CD8-positive, alpha-beta memory T cell (primary cell): Measurements from ENCODE around the gene ITPR2. TPM values are rescaled to one million over a fixed set of nuclear protein-coding genes. Genes with fewer than 3 reads are reported as not detected.

Experiments used
- CTCF ChIA-PET: fragments of 350-600 bp; sonication (Branson Sonifier 250); formaldehyde crosslinking; loops from one replicate; lab custom pipeline; 2021; ENCODE audit warnings: antibody characterized with exemption; lab: Charles Lee
- POLR2A ChIA-PET: fragments of 350-600 bp; sonication (Branson Sonifier 250); formaldehyde crosslinking; loops from one replicate; lab custom pipeline; 2021; ENCODE audit warnings: antibody characterized with exemption; lab: Charles Lee
- DNase-seq, 5 donors: peaks; one replicate each; pipeline versions ENCODE4 v3.0.0 to v3.0.0-alpha.2; 2020 to 2022; ENCODE audit warnings: mixed read lengths in 1 of 5
- H3K27ac ChIP-seq: one replicate; pipeline ENCODE4 v1.7.0; 2013; ENCODE audit warnings: low read depth, mild to moderate bottlenecking, low read length, moderate library complexity
- H3K27me3 ChIP-seq: 2 replicates; pipeline ENCODE4 v1.7.0; 2013; ENCODE audit warnings: low read length, mild to moderate bottlenecking; ENCODE audit not compliant: insufficient read depth, poor library complexity, severe bottlenecking
- H3K36me3 ChIP-seq: 2 replicates; pipeline ENCODE4 v1.7.0; 2013; ENCODE audit warnings: mild to moderate bottlenecking, low read length, moderate library complexity; ENCODE audit not compliant: insufficient read depth
- H3K4me1 ChIP-seq: 2 replicates; pipeline ENCODE4 v1.7.0; 2013; ENCODE audit warnings: mild to moderate bottlenecking, low read length, moderate library complexity; ENCODE audit not compliant: insufficient read depth
- H3K4me3 ChIP-seq: 2 replicates; pipeline ENCODE4 v1.7.0; 2013; ENCODE audit warnings: mild to moderate bottlenecking, low read length
- H3K9me3 ChIP-seq: 2 replicates; pipeline ENCODE4 v1.7.0; 2013; ENCODE audit warnings: mild to moderate bottlenecking, low read length
- H3K27ac Mint-ChIP-seq, 8 donors: one replicate each; pipeline ENCODE4 v1.8.0; 2020 to 2021; ENCODE audit warnings: mixed read lengths in 8 of 8, mild to moderate bottlenecking in 6 of 8, inconsistent platforms in 3 of 8, moderate library complexity in 3 of 8
- H3K27me3 Mint-ChIP-seq, 2 donors: one replicate each; pipeline ENCODE4 v1.8.0; 2020 to 2021; ENCODE audit warnings: mixed read lengths in 2 of 2, mild to moderate bottlenecking in 1 of 2, moderate library complexity in 1 of 2
- H3K36me3 Mint-ChIP-seq, 3 donors: one replicate each; pipeline ENCODE4 v1.8.0; 2020 to 2021; ENCODE audit warnings: mixed read lengths in 3 of 3, inconsistent platforms in 1 of 3, mild to moderate bottlenecking in 1 of 3
- H3K4me1 Mint-ChIP-seq, 3 donors: one replicate each; pipeline ENCODE4 v1.8.0; 2020 to 2021; ENCODE audit warnings: mixed read lengths in 3 of 3, inconsistent platforms in 1 of 3, mild to moderate bottlenecking in 1 of 3
- H3K4me3 Mint-ChIP-seq, 7 donors: one replicate each; pipeline ENCODE4 v1.8.0; 2020 to 2021; ENCODE audit warnings: mixed read lengths in 7 of 7, mild to moderate bottlenecking in 6 of 7, moderate library complexity in 4 of 7, inconsistent platforms in 2 of 7
- H3K9me3 Mint-ChIP-seq, 5 donors: one replicate each; pipeline ENCODE4 v1.8.0; 2020 to 2022; ENCODE audit warnings: mixed read lengths in 5 of 5, mild to moderate bottlenecking in 3 of 5, moderate library complexity in 2 of 5, inconsistent platforms in 1 of 5
- polyA plus RNA-seq: library from polyadenylated mRNA; unstranded; fragments of 300-500 nt; fragmentation: Illumina TruSeq; gene quantifications from one replicate; pipeline ENCODE4 v1.2.3, GENCODE V29; 2021
- total RNA-seq, 2 experiments: library from RNA; stranded (reverse); gene quantifications; one replicate each; pipeline ENCODE4 v1.2.3, GENCODE V29; 2021

ITPR2 gene
- total and polyA plus RNA-seq, 3 experiments from 2014 or later, result 13.0 to 29.4 (median 24.0) TPM

GRCh38 chr12:26513363-26514043 lies 319.5 kb downstream of the ITPR2 start:
- Histone ChIP-seq H3K4me1 (no peaks in the 10 kb centered on the region), H3K27ac (no peak overlapping the region), H3K36me3 (no peaks in the 10 kb centered on the region), H3K27me3 (no peaks in the 10 kb centered on the region), H3K4me3 (no peak overlapping the region), H3K9me3 (no peaks in the 10 kb centered on the region)
- no peak for DNase-seq
- Mint-ChIP-seq H3K27ac (no peak overlapping the region), H3K36me3 (peaks cover 6 to 20% (median 16%) of the 10 kb centered on the region in 3 donors), H3K9me3 (peaks cover 0 to 5% (median 4%) of the 10 kb centered on the region in 5 donors), H3K4me3 (no peak overlapping the region), H3K27me3 (no peaks in the 10 kb centered on the region), H3K4me1 (peaks cover 0 to 3% (median 0%) of the 10 kb centered on the region in 3 donors)
- CTCF ChIA-PET, result interaction anchor here (1.0 kb wide), 1 partner anchor 15 kb away, joined by 4 read pairs; no protein-coding TSS in a partner anchor
- POLR2A ChIA-PET, result no interaction called here

- DNase-seq, result no peak
- ChIA-PET POLR2A (no interaction called here), CTCF (no interaction called here)
- Histone ChIP-seq H3K36me3 (no peaks in the 10 kb centered on the region), H3K9me3 (no peaks in the 10 kb centered on the region), H3K4me3 (no peak overlapping the region), H3K27ac (no peak overlapping the region), H3K4me1 (no peaks in the 10 kb centered on the region), H3K27me3 (no peaks in the 10 kb centered on the region)
- H3K9me3 Mint-ChIP-seq, result peaks cover 0 to 3% (median 0%) of the 10 kb centered on the region in 5 donors
- H3K36me3 Mint-ChIP-seq, result peaks cover 9 to 16% (median 11%) of the 10 kb centered on the region in 3 donors
- H3K27me3 Mint-ChIP-seq, result no peaks in the 10 kb centered on the region
- peaks cover 0 to 3% (median 0%) of the 10 kb centered on the region in 3 donors for H3K4me1 Mint-ChIP-seq
- no peak overlapping the region for H3K27ac Mint-ChIP-seq
- H3K4me3 Mint-ChIP-seq, result no peak overlapping the region
Measured at GRCh38 chr12:26512213-26512612, 320.8 kb downstream of the ITPR2 start.

- no peak overlapping the region for H3K27ac ChIP-seq
- no peak for DNase-seq
- H3K27me3 Mint-ChIP-seq, result no peaks in the 10 kb centered on the region
- no peak overlapping the region for H3K27ac Mint-ChIP-seq
- peaks cover 12 to 23% (median 12%) of the 10 kb centered on the region in 3 donors for H3K36me3 Mint-ChIP-seq
- no peaks in the 10 kb centered on the region for H3K36me3 ChIP-seq
- H3K4me3 Mint-ChIP-seq, result no peak overlapping the region
- H3K4me3 ChIP-seq, result no peak overlapping the region
- H3K4me1 Mint-ChIP-seq, result peaks cover 0 to 3% (median 0%) of the 10 kb centered on the region in 3 donors
- ChIA-PET CTCF (no interaction called here), POLR2A (no interaction called here)
- no peaks in the 10 kb centered on the region for H3K4me1 ChIP-seq
- no peaks in the 10 kb centered on the region for H3K9me3 ChIP-seq
- no peaks in the 10 kb centered on the region for H3K27me3 ChIP-seq
- H3K9me3 Mint-ChIP-seq, result peaks cover 0 to 1% (median 0%) of the 10 kb centered on the region in 5 donors
Measured at GRCh38 chr12:26510354-26510674, 322.7 kb downstream of the ITPR2 start.

GRCh38 chr12:26507613-26508012 lies 325.4 kb downstream of the ITPR2 start:
- Histone ChIP-seq H3K4me1 (no peaks in the 10 kb centered on the region), H3K4me3 (no peak overlapping the region), H3K9me3 (no peaks in the 10 kb centered on the region), H3K27ac (no peak overlapping the region), H3K27me3 (no peaks in the 10 kb centered on the region), H3K36me3 (no peaks in the 10 kb centered on the region)
- Mint-ChIP-seq H3K4me1 (peaks cover 0 to 3% (median 0%) of the 10 kb centered on the region in 3 donors), H3K27ac (no peak overlapping the region), H3K9me3 (no peaks in the 10 kb centered on the region), H3K36me3 (peaks cover 11 to 32% (median 22%) of the 10 kb centered on the region in 3 donors), H3K27me3 (no peaks in the 10 kb centered on the region), H3K4me3 (no peak overlapping the region)
- DNase-seq, result no peak
- CTCF ChIA-PET, result no interaction called here
- POLR2A ChIA-PET, result no interaction called here

GRCh38 chr12:26499979-26500640 lies 332.9 kb downstream of the ITPR2 start:
- Histone ChIP-seq H3K9me3 (no peaks in the 10 kb centered on the region), H3K27me3 (no peaks in the 10 kb centered on the region), H3K4me1 (no peaks in the 10 kb centered on the region), H3K36me3 (no peaks in the 10 kb centered on the region), H3K27ac (no peak overlapping the region), H3K4me3 (no peak overlapping the region)
- Mint-ChIP-seq H3K4me3 (no peak overlapping the region), H3K27me3 (no peaks in the 10 kb centered on the region), H3K4me1 (no peaks in the 10 kb centered on the region), H3K9me3 (no peaks in the 10 kb centered on the region), H3K36me3 (peaks cover 9 to 11% (median 11%) of the 10 kb centered on the region in 3 donors), H3K27ac (no peak overlapping the region)
- no peak for DNase-seq
- CTCF ChIA-PET, result no interaction called here
- POLR2A ChIA-PET, result no interaction called here

- no peak for DNase-seq
- no peaks in the 10 kb centered on the region for H3K9me3 Mint-ChIP-seq
- Histone ChIP-seq H3K27ac (no peak overlapping the region), H3K9me3 (no peaks in the 10 kb centered on the region), H3K4me1 (no peaks in the 10 kb centered on the region), H3K27me3 (no peaks in the 10 kb centered on the region), H3K4me3 (no peak overlapping the region), H3K36me3 (no peaks in the 10 kb centered on the region)
- no peak overlapping the region for H3K4me3 Mint-ChIP-seq
- CTCF ChIA-PET, result no interaction called here
- H3K27me3 Mint-ChIP-seq, result no peaks in the 10 kb centered on the region
- peak overlapping the region in 1 of 8 donors; percentile 76 for H3K27ac Mint-ChIP-seq
- POLR2A ChIA-PET, result no interaction called here
- H3K4me1 Mint-ChIP-seq, result no peaks in the 10 kb centered on the region
- peaks cover 15 to 27% (median 16%) of the 10 kb centered on the region in 3 donors for H3K36me3 Mint-ChIP-seq
Measured at GRCh38 chr12:26496170-26496569, 336.8 kb downstream of the ITPR2 start.

- Histone ChIP-seq H3K27ac (no peak overlapping the region), H3K4me3 (no peak overlapping the region), H3K9me3 (no peaks in the 10 kb centered on the region), H3K36me3 (no peaks in the 10 kb centered on the region), H3K27me3 (no peaks in the 10 kb centered on the region), H3K4me1 (no peaks in the 10 kb centered on the region)
- Mint-ChIP-seq H3K4me3 (no peak overlapping the region), H3K36me3 (peaks cover 26 to 42% (median 32%) of the 10 kb centered on the region in 3 donors), H3K27ac (no peak overlapping the region), H3K4me1 (peaks cover 0 to 1% (median 0%) of the 10 kb centered on the region in 3 donors), H3K9me3 (no peaks in the 10 kb centered on the region), H3K27me3 (no peaks in the 10 kb centered on the region)
- no peak for DNase-seq
- CTCF ChIA-PET, result no interaction called here
- POLR2A ChIA-PET, result no interaction called here
Measured at GRCh38 chr12:26493656-26494055, 339.3 kb downstream of the ITPR2 start.

- peaks cover 0 to 1% (median 0%) of the 10 kb centered on the region in 3 donors for H3K4me1 Mint-ChIP-seq
- H3K9me3 Mint-ChIP-seq, result no peaks in the 10 kb centered on the region
- CTCF ChIA-PET, result no interaction called here
Measured at GRCh38 chr12:26492406-26492805, 340.6 kb downstream of the ITPR2 start.

More at GRCh38 chr12:26492406-26492805, 340.6 kb downstream of the ITPR2 start:
- no peaks in the 10 kb centered on the region for H3K4me1 ChIP-seq
- H3K4me3 ChIP-seq, result no peak overlapping the region
- H3K36me3 Mint-ChIP-seq, result peaks cover 26 to 47% (median 32%) of the 10 kb centered on the region in 3 donors
- DNase-seq, result no peak
- H3K4me3 Mint-ChIP-seq, result no peak overlapping the region
- H3K36me3 ChIP-seq, result no peaks in the 10 kb centered on the region
- no peak overlapping the region for H3K27ac ChIP-seq
- H3K27me3 ChIP-seq, result no peaks in the 10 kb centered on the region
- POLR2A ChIA-PET, result no interaction called here
- no peak overlapping the region for H3K27ac Mint-ChIP-seq
- no peaks in the 10 kb centered on the region for H3K9me3 ChIP-seq
- no peaks in the 10 kb centered on the region for H3K27me3 Mint-ChIP-seq
